ENCODE measurements around the gene MAML2. TPM values are rescaled to one million over a fixed set of nuclear protein-coding genes. Genes with fewer than 3 reads are reported as not detected.

The MAML2 gene
- total and polyA plus RNA-seq, 10 donors = 2.7 to 43.4 (median 27.2) TPM

GRCh38 chr11:96145163-96145585, 197.8 kb downstream of the MAML2 start:
- TF ChIP-seq POLR2AphosphoS5 (IDR thresholded peaks at IDR 0.05) (peak in 1 of 3 donors; percentile 38), CTCF (IDR thresholded peaks at IDR 0.05 in 8 of 11, conservative IDR thresholded peaks at IDR 0.05 in 3 of 11) (no peak)
- no peak overlapping the region for H3K4me3 ChIP-seq
- peak overlapping the region in 7 of 8 donors; percentile 65 to 82 (median 72) for H3K27ac ChIP-seq
- no peak for DNase-seq
- H3K9me3 ChIP-seq = no peaks in the 10 kb centered on the region
- WGBS, 5 donors = 51 to 74% (median 57%) methylated on average over 4 of the region's 4 CpGs
- no peaks in the 10 kb centered on the region for H3K27me3 ChIP-seq (replicated peaks in 1 of 7)
- intact Hi-C loops (cut with DNase I; ENCODE audit: low total_unique reads) = no loop called here
- no peaks in the 10 kb centered on the region for H3K36me3 ChIP-seq
- peaks cover under 1 to 72% (median 17%) of the 10 kb centered on the region in 6 donors for H3K4me1 ChIP-seq

GRCh38 chr11:96144553-96144952, 198.4 kb downstream of the MAML2 start:
- H3K27me3 ChIP-seq (replicated peaks in 1 of 7) = no peaks in the 10 kb centered on the region
- no peak overlapping the region for H3K4me3 ChIP-seq
- TF ChIP-seq POLR2AphosphoS5 (IDR thresholded peaks at IDR 0.05) (no peak), POLR2A (IDR thresholded peaks at IDR 0.05) (no peak), CTCF (IDR thresholded peaks at IDR 0.05 in 8 of 11, conservative IDR thresholded peaks at IDR 0.05 in 3 of 11) (no peak)
- no peak for DNase-seq
- H3K9me3 ChIP-seq = no peaks in the 10 kb centered on the region
- no peaks in the 10 kb centered on the region for H3K36me3 ChIP-seq
- peaks cover 5 to 78% (median 22%) of the 10 kb centered on the region in 6 donors for H3K4me1 ChIP-seq
- intact Hi-C loops (cut with DNase I; ENCODE audit: low total_unique reads) = no loop called here
- peak overlapping the region; percentile 28 to 82 (median 71) for H3K27ac ChIP-seq
- WGBS, 5 donors = 71 to 86% (median 78%) methylated on average over 2 of the region's 2 CpGs

- Histone ChIP-seq H3K9me3 (no peaks in the 10 kb centered on the region), H3K27me3 (replicated peaks in 1 of 7) (no peaks in the 10 kb centered on the region), H3K27ac (peak overlapping the region in 7 of 8 donors; percentile 20 to 82 (median 65)), H3K4me3 (no peak overlapping the region), H3K36me3 (no peaks in the 10 kb centered on the region), H3K4me1 (peaks cover 5 to 76% (median 23%) of the 10 kb centered on the region in 6 donors)
- no peak for DNase-seq
- intact Hi-C loops (cut with DNase I; ENCODE audit: low total_unique reads) = no loop called here
- TF ChIP-seq POLR2A (IDR thresholded peaks at IDR 0.05) (no peak), POLR2AphosphoS5 (IDR thresholded peaks at IDR 0.05) (no peak), CTCF (IDR thresholded peaks at IDR 0.05 in 8 of 11, conservative IDR thresholded peaks at IDR 0.05 in 3 of 11) (no peak)
- 51 to 69% (median 64%) methylated on average over 5 of the region's 5 CpGs for WGBS, 5 donors
These were observed 199.9 kb downstream of the MAML2 start for GRCh38 chr11:96143041-96143521.

DNA sequence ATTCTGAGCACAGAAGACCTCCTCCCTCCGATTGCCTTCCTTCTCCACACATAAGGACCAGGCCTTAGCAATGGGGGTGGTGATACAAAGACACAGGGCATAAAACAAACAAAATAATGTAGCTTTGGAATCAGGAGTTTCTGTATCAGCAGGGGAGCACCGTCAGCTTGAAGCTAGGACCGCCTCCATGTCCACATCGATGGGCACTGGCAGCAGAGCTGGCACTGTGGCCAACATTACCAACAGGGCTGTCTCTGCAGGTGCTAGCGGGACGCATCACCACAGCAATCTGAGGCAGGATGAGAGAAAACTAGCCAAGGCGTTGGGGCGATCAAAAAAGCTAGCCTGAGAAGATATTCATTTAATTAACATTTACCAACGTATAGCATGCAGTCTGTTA, 201.4 kb downstream of the MAML2 start:
- Histone ChIP-seq H3K4me1 (peaks cover 14 to 77% (median 29%) of the 10 kb centered on the region in 6 donors), H3K36me3 (no peaks in the 10 kb centered on the region), H3K9me3 (no peaks in the 10 kb centered on the region), H3K4me3 (no peak overlapping the region), H3K27ac (peak overlapping the region in 5 of 8 donors; percentile 22 to 72 (median 65)), H3K27me3 (replicated peaks in 1 of 7) (no peaks in the 10 kb centered on the region)
- DNase-seq = no peak
- TF ChIP-seq POLR2A (IDR thresholded peaks at IDR 0.05) = no peak
- TF ChIP-seq CTCF (IDR thresholded peaks at IDR 0.05 in 8 of 11, conservative IDR thresholded peaks at IDR 0.05 in 3 of 11) = no peak
- TF ChIP-seq POLR2AphosphoS5 (IDR thresholded peaks at IDR 0.05) = no peak
- 94 to 98% (median 97%) methylated on average over 9 of the region's 9 CpGs for WGBS, 5 donors
- intact Hi-C loops (cut with DNase I; ENCODE audit: low total_unique reads) = no loop called here

All from spleen (tissue), 11 donors.